MCF 10A (cell line): ENCODE results near the gene ANKRD10. TPM values are rescaled to one million over a fixed set of nuclear protein-coding genes. Genes with fewer than 3 reads are reported as not detected.

Experiments
- BruUV-seq: library from RNA; stranded (reverse); fragments of 400-500 nt; replicated peaks from 2 replicates; lab custom pipeline; 2021; lab: Mats Ljungman, UMichigan
- CTCF ChIA-PET: fragments of 300-600 bp; sonication (Branson Sonifier 250); formaldehyde crosslinking; extraction: SDS; loops from one replicate; lab custom pipeline; 2021; ENCODE audit warnings: antibody characterized with exemption, inconsistent platforms; lab: Yijun Ruan, JAX
- POLR2A ChIA-PET: fragments of 300-600, 350-650 bp; sonication (Branson Sonifier 250); formaldehyde crosslinking; extraction: SDS; loops from one replicate; lab custom pipeline; 2020; ENCODE audit warnings: antibody characterized with exemption, inconsistent platforms; lab: Yijun Ruan, JAX
- DNase-seq: peaks from one replicate; pipeline ENCODE4 v3.0.0-alpha.2; 2018; ENCODE audit not compliant: unreplicated experiment
- H3K27ac Mint-ChIP-seq: one replicate; pipeline ENCODE4 v1.8.0; 2022; ENCODE audit warnings: mild to moderate bottlenecking, low read depth, mixed read lengths; ENCODE audit not compliant: unreplicated experiment
- H3K27me3 Mint-ChIP-seq: one replicate; pipeline ENCODE4 v1.8.0; 2022; ENCODE audit warnings: mixed read lengths; ENCODE audit not compliant: insufficient read depth, unreplicated experiment
- H3K36me3 Mint-ChIP-seq: one replicate; pipeline ENCODE4 v1.8.0; 2022; ENCODE audit warnings: mild to moderate bottlenecking, moderate library complexity, mixed read lengths; ENCODE audit not compliant: insufficient read depth, unreplicated experiment
- H3K4me1 Mint-ChIP-seq: one replicate; pipeline ENCODE4 v1.8.0; 2022; ENCODE audit warnings: mixed read lengths; ENCODE audit not compliant: insufficient read depth, unreplicated experiment
- H3K4me3 Mint-ChIP-seq: one replicate; pipeline ENCODE4 v1.8.0; 2022; ENCODE audit warnings: mild to moderate bottlenecking, moderate library complexity, mixed read lengths; ENCODE audit not compliant: unreplicated experiment
- H3K9me3 Mint-ChIP-seq: one replicate; pipeline ENCODE4 v1.8.0; 2022; ENCODE audit warnings: mixed read lengths; ENCODE audit not compliant: unreplicated experiment
- intact Hi-C: fragments of 100-400 bp; cut with micrococcal nuclease; formaldehyde crosslinking; loops from 2 replicates; pipeline ENCODE4 v1.14.1; 2022
- total RNA-seq: library from RNA; stranded (reverse); gene quantifications from 2 replicates; pipeline ENCODE4 v1.2.3, GENCODE V29; 2022
- TF ChIP-seq, protein P1 (sequence below): fragments of 200-600 bp; IDR thresholded peaks from one replicate; pipeline ENCODE4 v1.8.0; 2022; ENCODE audit warnings: antibody characterized with exemption, mild to moderate bottlenecking; ENCODE audit not compliant: unreplicated experiment

Gene ANKRD10
- total RNA-seq, 1 experiment from 2014 or later, result 61.7 TPM

GRCh38 chr13:110921695-110922094 lies 6.8 kb upstream of the ANKRD10 start:
- peaks cover under 1% of the 10 kb centered on the region for H3K4me1 Mint-ChIP-seq
- no peak for DNase-seq
- TF ChIP-seq, protein P1, sequence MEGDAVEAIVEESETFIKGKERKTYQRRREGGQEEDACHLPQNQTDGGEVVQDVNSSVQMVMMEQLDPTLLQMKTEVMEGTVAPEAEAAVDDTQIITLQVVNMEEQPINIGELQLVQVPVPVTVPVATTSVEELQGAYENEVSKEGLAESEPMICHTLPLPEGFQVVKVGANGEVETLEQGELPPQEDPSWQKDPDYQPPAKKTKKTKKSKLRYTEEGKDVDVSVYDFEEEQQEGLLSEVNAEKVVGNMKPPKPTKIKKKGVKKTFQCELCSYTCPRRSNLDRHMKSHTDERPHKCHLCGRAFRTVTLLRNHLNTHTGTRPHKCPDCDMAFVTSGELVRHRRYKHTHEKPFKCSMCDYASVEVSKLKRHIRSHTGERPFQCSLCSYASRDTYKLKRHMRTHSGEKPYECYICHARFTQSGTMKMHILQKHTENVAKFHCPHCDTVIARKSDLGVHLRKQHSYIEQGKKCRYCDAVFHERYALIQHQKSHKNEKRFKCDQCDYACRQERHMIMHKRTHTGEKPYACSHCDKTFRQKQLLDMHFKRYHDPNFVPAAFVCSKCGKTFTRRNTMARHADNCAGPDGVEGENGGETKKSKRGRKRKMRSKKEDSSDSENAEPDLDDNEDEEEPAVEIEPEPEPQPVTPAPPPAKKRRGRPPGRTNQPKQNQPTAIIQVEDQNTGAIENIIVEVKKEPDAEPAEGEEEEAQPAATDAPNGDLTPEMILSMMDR, result no peak
- ChIA-PET CTCF (interaction anchor here (0.7 kb wide), 1 partner anchor 29 kb away, joined by 3 read pairs; no protein-coding TSS in a partner anchor), POLR2A (no interaction called here)
- no TSS peak for BruUV-seq
- intact Hi-C loops, result no loop called here
- H3K36me3 Mint-ChIP-seq, result no peaks in the 10 kb centered on the region
- no peaks in the 10 kb centered on the region for H3K9me3 Mint-ChIP-seq
- no peak overlapping the region for H3K4me3 Mint-ChIP-seq
- H3K27ac Mint-ChIP-seq, result no peak overlapping the region
- peaks cover 11% of the 10 kb centered on the region for H3K27me3 Mint-ChIP-seq

DNA sequence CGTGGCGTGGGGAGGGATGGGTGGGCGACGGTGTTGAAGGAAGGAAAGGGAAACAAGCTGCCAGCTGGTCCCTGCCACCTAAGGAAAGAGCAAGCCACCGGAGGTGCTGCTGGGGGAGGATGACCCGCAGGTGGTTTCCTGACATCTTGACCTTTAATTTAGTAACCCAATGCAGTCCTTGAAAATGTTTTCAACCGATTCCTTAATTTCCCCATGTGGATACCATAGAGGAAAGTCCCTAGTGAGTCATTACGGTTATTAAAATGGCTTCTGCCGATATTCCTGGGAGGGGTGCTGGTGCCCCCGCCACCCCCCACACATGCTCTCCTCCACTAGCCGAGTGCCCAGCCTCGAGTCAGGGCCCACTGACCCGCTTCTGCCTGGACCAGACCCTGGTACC lies 6.3 kb upstream of the ANKRD10 start:
- ChIA-PET CTCF (no interaction called here), POLR2A (no interaction called here)
- Mint-ChIP-seq H3K4me1 (peaks cover 4% of the 10 kb centered on the region), H3K27me3 (peaks cover 11% of the 10 kb centered on the region), H3K36me3 (no peaks in the 10 kb centered on the region), H3K9me3 (no peaks in the 10 kb centered on the region), H3K4me3 (no peak overlapping the region), H3K27ac (no peak overlapping the region)
- BruUV-seq, result no TSS peak
- TF ChIP-seq, protein P1, result no peak
- intact Hi-C loops, result no loop called here
- DNase-seq, result no peak

DNA sequence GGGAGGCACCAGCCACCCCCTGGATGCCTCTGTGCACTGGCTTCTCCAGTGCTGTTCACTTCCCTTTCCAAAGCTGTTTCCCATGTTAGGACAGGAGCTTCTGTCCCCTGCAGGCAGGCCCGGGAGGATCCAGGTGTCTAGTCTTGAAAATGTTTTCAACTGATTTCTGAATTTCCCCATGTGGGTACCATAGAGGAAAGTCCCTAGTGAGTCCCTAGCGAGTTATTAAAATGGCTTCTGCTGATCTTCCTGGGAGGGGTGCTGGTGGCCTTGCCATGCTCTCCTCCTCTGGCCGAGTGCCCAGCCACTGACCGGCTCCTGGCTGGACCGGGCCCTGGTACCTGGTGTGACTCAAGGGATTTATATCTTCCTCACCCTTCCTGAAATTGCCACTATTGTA lies 5.2 kb upstream of the ANKRD10 start:
- DNase-seq, result peak; percentile 11
- ChIA-PET CTCF (no interaction called here), POLR2A (no interaction called here)
- Mint-ChIP-seq H3K4me3 (no peak overlapping the region), H3K36me3 (no peaks in the 10 kb centered on the region), H3K27me3 (peaks cover 11% of the 10 kb centered on the region), H3K27ac (no peak overlapping the region), H3K4me1 (peaks cover 10% of the 10 kb centered on the region), H3K9me3 (no peaks in the 10 kb centered on the region)
- TF ChIP-seq, protein P1, result no peak
- BruUV-seq, result no TSS peak
- intact Hi-C loops, result no loop called here

DNA sequence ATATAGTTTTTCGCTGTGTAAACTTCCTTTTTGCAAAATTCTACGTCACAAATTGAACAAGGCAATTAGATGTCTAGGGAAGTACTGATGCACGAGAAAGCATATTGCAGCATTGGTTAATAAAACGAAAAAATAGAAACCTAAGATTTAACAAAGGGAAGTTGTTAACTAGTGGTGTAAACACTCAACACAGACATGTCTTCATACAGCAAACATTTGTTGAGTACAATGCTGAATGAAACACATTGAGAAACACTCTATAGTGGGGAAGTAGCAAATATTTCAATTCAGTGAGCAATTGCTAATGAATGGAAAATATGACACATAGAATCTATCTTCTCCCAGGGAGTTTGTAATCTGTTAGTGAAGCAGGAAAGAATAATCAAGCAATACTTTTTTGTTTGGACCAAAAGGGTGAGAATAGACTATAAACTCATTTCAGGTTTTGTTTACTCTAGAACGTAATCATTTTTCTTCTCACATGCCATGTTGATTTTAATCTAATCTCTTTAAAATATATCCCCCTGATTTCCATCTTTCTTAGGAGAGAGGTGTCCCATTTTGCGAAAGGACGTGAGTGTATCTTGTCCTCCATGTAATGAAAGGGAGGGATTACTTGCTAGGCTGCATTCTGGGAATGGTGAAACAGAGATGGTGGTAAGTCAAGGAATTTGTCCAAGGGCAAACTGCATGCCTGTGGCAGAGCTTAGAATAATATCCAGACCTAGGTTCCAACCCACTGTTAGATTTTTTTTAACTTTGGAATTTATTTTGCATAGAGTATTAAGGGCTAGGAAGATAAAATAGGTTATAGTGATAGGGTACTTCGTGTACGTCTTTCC lies 1.7 kb upstream of the ANKRD10 start:
- ChIA-PET POLR2A (interaction anchor here (1.1 kb wide), 1 partner anchor 200 kb away, joined by 3 read pairs; no protein-coding TSS in a partner anchor), CTCF (interaction anchor here (0.6 kb wide), 1 partner anchor 27 kb away, joined by 3 read pairs; no protein-coding TSS in a partner anchor)
- H3K27ac Mint-ChIP-seq, result peak overlapping the region; percentile 65
- peaks cover 16% of the 10 kb centered on the region for H3K4me1 Mint-ChIP-seq
- H3K27me3 Mint-ChIP-seq, result peaks cover 1% of the 10 kb centered on the region
- intact Hi-C loops, result loop anchor here (5.0 to 10.0 kb wide), 3 partner anchors 51 to 322 kb away; no protein-coding TSS in a partner anchor
- H3K4me3 Mint-ChIP-seq, result no peak overlapping the region
- TF ChIP-seq, protein P1, result no peak
- H3K9me3 Mint-ChIP-seq, result no peaks in the 10 kb centered on the region
- BruUV-seq, result no TSS peak
- no peaks in the 10 kb centered on the region for H3K36me3 Mint-ChIP-seq
- DNase-seq, result peak; percentile 7
